Epithelial cell of esophagus (primary cell): ENCODE measurements around the gene DNAJC10.

Experiments used
- DNase-seq: peaks from one replicate; pipeline ENCODE4 v3.0.0; 2010; ENCODE audit warnings: low read depth
- H3K4me3 ChIP-seq: 2 replicates; pipeline ENCODE4 v1.5.1; 2011; ENCODE audit warnings: mild to moderate bottlenecking, low read length, control low read depth
- TF ChIP-seq, protein P1 (sequence below): IDR thresholded peaks from 2 replicates; pipeline ENCODE4 v1.5.1; 2011; ENCODE audit warnings: low read depth, mild to moderate bottlenecking, low read length, control low read depth, inconsistent platforms; ENCODE audit not compliant: insufficient read depth; ENCODE audit errors: missing control alignments

The DNAJC10 gene

DNA sequence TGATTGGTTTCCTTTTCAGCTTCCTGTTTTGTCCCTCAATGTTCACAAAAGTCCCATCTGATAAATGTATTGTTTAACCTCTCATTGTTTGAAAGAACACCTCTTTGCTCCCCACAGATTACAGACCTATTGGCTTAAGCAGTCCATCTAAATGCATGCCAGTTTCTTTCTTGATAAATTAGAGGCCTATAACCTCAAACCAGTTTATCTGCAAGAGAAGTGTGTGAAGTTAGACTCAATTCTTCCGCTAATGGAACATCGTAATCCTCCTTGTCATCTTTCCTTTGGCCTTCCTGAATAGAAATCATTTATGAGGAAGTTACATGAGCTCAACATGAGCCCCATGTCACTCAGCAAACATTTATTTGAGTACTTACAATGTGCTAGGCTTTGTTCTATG is 76.4 kb downstream of the DNAJC10 start:
- no peak overlapping the region for H3K4me3 ChIP-seq
- TF ChIP-seq, protein P1, sequence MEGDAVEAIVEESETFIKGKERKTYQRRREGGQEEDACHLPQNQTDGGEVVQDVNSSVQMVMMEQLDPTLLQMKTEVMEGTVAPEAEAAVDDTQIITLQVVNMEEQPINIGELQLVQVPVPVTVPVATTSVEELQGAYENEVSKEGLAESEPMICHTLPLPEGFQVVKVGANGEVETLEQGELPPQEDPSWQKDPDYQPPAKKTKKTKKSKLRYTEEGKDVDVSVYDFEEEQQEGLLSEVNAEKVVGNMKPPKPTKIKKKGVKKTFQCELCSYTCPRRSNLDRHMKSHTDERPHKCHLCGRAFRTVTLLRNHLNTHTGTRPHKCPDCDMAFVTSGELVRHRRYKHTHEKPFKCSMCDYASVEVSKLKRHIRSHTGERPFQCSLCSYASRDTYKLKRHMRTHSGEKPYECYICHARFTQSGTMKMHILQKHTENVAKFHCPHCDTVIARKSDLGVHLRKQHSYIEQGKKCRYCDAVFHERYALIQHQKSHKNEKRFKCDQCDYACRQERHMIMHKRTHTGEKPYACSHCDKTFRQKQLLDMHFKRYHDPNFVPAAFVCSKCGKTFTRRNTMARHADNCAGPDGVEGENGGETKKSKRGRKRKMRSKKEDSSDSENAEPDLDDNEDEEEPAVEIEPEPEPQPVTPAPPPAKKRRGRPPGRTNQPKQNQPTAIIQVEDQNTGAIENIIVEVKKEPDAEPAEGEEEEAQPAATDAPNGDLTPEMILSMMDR = no peak
- DNase-seq = no peak

DNA sequence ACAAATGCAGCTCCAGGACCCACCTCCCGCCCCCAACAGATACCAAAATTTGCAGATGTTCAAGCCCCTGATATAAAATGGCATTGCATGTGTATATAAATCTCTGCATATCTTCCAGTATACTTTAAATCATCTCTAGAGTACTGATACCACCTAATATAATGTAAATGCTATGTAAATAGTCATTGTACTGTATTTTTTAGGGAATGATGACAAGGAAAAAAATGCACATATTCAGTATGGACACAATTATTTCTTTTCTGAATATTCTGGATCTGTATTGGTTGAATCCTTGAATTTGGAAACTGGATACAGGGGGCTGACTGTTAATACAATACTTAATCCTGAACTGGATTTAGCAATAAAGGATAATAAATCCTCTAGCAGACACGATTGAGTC is 82.7 kb downstream of the DNAJC10 start:
- TF ChIP-seq, protein P1 = no peak
- no peak for DNase-seq

DNA sequence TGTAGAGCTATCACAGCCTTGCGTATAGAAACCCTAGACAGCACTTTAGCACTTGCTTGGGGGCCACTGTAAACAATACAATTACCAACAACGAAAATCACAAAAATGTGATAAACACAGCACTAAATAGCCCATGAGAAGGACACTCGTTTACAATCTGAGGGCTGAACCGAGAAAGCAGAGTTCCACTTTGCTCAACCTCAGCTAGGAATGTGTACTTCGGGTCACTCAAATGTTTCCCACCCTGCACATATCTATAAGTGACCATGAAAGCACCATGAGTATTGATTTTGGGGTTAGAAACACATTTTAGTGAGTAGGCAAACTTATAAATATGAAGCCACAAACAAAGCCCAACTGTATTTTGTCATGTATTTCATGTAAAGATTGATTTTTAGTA is 88.1 kb downstream of the DNAJC10 start:
- DNase-seq = no peak
- H3K4me3 ChIP-seq = no peak overlapping the region
- TF ChIP-seq, protein P1 = no peak

More for the DNA sequence above, 82.7 kb downstream of the DNAJC10 start:
- no peak overlapping the region for H3K4me3 ChIP-seq

DNA sequence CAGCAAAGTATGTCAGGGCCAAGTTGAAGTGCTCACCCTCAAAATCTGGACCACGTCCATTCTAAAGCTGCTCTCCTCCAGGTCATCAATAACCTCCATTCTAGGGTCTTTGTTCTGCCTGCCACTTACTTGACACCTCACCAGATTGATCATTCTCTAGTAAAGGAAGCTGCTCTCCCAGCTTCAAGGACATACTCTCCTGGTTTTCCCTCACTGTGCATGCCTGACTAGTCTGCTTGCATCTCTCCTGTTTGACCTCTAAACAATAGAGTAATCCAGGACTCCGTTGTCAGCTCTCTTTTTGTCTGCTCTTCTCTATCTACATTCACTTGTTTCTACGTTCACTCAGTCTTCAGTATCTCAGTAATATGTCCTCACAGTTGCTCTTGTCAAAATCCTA is 91.3 kb downstream of the DNAJC10 start:
- no peak overlapping the region for H3K4me3 ChIP-seq
- no peak for DNase-seq
- TF ChIP-seq, protein P1 = no peak

DNA sequence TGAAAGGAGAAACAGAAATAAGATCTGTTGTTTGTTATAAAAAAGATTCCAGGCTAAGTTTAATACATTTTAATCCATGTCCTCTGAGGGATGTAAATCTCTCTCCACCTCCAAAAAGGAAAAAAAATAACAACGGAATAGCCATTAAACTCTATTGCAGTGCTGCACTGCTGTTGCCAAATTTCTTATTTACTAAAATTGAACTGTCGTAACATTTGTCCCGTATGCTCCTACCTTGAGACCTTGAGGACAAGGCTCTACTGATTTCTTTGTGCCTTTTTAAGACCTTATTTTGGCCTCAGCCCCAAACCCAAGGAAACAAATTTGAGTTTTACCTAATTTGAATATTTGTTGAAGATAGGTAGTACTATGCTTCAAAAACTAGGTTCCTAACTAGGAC is 94.0 kb downstream of the DNAJC10 start:
- TF ChIP-seq, protein P1 = no peak
- H3K4me3 ChIP-seq = no peak overlapping the region
- no peak for DNase-seq

DNA sequence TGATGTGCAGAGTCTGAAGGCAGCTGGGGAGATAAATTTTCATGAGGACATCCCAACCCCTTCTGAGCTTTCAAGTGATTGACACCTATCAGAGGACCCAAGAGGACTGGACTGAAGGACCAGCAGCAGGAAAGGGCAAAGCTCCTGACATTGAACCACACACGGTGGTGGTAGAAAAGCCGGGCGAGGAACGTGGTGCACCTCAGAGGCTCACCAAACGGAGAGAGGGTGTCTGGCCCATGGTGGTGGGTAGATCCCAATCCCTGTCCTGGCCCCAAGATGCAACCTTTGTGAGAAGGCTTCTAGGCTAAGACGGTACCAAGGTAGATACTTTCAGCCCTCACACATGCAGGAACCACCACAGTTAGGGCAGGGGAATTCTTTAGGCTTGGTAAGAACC is 98.3 kb downstream of the DNAJC10 start:
- no peak for DNase-seq
- H3K4me3 ChIP-seq = no peak overlapping the region
- TF ChIP-seq, protein P1 = no peak

DNA sequence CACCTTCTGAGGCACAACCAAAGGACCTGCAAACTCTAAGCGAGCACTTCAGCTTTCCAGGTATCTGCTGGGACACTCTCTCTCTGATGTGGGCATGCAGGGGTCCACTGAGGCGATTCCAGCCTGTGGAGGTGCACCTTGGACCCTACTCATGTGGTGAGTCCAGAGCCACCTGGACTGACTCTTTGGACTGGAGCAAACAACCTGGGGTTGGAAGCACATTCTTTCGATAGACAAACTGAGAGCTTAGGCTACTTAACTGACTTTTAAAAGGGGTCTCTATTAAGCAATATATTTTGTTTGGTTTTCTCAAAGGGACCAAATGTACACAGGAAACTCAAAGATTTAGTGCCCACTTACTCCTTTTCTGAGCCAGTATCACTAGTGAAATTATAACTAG is 98.7 kb downstream of the DNAJC10 start:
- TF ChIP-seq, protein P1 = no peak
- no peak overlapping the region for H3K4me3 ChIP-seq

More for the DNA sequence above, 98.7 kb downstream of the DNAJC10 start:
- DNase-seq = no peak
